HG03354 (cell line): ENCODE results near the gene UGT1A10.

ENCODE experiments used
- ATAC-seq: cut with Tn5 transposase; IDR thresholded peaks from one replicate; pipeline ENCODE4 v1.9.1; 2021; ENCODE audit warnings: mild to moderate bottlenecking; ENCODE audit not compliant: unreplicated experiment, poor library complexity, severe bottlenecking

Gene UGT1A10

DNA sequence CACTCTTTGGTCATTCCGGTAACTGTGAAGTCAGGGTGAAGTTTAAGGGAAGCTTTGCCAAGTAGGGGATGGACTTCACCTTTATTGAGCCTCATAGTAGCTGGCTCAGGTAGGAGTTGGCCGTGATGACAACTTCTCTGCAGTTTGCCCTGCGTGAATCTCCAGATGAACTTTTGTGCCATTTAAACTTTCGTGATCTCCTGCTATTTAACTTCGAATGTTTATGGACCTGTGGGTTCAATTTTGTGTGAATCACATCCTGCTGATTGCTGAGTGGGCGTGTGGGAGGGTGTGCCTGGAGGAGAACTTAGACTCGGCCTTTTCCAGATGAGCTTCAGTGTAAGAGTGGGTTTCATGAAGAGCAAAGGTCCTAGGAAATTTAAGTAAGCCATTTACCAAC lies 128.0 kb downstream of the UGT1A10 start:
- ATAC-seq: no peak

GRCh38 chr2:233764761-233765160 lies 128.5 kb downstream of the UGT1A10 start:
- no peak for ATAC-seq

DNA sequence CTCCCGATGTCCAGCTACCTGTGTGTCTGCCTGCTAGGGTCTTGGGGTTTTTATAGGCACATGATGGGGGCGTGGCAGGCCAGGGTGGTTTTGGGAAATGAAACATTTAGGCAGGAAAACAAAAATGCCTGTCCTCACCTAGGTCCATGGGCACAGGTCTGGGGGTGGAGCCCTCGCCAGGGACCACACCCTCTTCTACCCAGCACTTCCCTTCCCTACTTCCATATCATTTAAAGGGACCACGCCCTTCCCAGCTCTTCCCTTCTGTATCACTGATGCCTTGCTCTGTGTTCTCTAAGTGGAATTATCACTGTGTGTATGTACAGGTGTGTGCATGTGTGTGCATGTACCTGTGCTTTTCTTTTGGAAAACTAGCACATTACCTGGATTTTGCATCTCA lies 130.2 kb downstream of the UGT1A10 start:
- ATAC-seq: no peak

DNA sequence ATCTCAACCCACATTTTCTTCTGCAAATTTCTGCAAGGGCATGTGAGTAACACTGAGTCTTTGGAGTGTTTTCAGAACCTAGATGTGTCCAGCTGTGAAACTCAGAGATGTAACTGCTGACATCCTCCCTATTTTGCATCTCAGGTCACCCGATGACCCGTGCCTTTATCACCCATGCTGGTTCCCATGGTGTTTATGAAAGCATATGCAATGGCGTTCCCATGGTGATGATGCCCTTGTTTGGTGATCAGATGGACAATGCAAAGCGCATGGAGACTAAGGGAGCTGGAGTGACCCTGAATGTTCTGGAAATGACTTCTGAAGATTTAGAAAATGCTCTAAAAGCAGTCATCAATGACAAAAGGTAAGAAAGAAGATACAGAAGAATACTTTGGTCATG lies 131.8 kb downstream of the UGT1A10 start:
- ATAC-seq: no peak

DNA sequence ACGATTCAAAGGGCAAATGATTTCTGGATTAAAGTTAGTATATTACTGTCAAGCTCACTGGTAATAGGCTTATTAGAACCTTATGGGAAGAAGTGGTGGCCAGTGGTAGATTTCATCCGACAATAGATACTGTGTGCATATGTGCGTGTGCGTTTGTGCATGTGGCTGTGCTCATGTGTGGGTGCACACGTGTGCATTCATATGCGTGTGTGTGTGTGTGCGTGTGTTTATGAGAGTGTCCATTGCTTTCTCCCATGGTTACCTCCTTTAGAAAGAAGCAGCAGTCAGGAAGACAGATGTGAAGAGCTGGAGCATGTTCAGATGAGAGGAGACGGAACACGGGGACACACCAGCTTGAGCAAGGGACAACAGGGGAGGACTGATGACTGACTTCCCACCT lies 133.0 kb downstream of the UGT1A10 start:
- ATAC-seq: no peak

DNA sequence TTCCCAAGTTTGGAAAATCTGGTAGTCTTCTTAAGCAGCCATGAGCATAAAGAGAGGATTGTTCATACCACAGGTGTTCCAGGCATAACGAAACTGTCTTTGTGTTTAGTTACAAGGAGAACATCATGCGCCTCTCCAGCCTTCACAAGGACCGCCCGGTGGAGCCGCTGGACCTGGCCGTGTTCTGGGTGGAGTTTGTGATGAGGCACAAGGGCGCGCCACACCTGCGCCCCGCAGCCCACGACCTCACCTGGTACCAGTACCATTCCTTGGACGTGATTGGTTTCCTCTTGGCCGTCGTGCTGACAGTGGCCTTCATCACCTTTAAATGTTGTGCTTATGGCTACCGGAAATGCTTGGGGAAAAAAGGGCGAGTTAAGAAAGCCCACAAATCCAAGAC lies 135.9 kb downstream of the UGT1A10 start:
- no peak for ATAC-seq

DNA sequence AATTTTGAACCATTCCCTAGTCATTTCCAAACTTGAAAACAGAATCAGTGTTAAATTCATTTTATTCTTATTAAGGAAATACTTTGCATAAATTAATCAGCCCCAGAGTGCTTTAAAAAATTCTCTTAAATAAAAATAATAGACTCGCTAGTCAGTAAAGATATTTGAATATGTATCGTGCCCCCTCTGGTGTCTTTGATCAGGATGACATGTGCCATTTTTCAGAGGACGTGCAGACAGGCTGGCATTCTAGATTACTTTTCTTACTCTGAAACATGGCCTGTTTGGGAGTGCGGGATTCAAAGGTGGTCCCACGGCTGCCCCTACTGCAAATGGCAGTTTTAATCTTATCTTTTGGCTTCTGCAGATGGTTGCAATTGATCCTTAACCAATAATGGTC lies 136.3 kb downstream of the UGT1A10 start:
- no peak for ATAC-seq

DNA sequence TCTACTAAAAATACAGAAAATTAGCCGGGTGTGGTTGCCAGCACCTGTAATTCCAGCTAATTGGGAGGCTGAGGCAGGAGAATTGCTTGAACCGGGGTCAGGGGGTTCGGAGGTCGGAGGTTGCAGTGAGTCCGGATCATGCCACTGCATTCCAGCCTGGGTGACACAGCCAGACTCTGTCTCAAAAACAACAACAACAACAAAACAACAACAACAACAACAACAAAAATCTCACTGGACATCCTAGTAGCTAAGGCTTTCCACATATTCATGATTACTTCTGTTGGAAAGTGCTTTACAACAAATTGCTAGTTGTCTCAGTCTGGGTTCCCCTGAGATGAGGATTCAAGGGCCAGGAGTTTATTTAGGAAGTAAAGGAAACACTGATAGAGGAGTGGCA lies 137.6 kb downstream of the UGT1A10 start:
- ATAC-seq: no peak

DNA sequence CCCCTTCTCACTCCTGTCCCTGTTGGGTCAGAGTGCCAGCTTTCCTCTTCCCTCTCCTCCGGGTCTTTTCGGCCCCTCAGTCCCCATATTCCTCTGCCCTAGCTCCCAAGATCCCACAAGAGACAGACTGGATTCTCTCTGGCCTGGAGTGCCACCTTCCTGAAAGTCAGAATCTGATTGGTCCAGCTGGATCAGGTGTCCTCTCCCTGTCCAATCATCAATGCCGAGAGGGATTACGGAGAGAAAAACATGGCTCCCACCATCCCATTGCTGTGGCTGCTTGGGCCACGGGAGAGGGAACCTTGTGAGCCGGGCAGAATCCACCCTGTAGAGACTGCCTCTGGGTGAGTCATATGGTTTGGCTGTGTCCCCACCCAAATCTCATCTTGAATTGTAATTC lies 139.2 kb downstream of the UGT1A10 start:
- no peak for ATAC-seq

GRCh38 chr2:233778030-233778429 lies 141.8 kb downstream of the UGT1A10 start, which contains the start of gene MROH2A:
TSS of gene MROH2A (plus strand) at chr2:233778330. CDS start at chr2:233779359, 1,029 bp downstream.
- no peak for ATAC-seq

- ATAC-seq: no peak
These were observed 143.5 kb downstream of the UGT1A10 start for GRCh38 chr2:233779722-233780121.

GRCh38 chr2:233780771-233781170 lies 144.5 kb downstream of the UGT1A10 start:
- no peak for ATAC-seq

GRCh38 chr2:233789554-233789953 lies 153.3 kb downstream of the UGT1A10 start:
- no peak for ATAC-seq

GRCh38 chr2:233791151-233791882 lies 155.1 kb downstream of the UGT1A10 start:
- no peak for ATAC-seq

- ATAC-seq: no peak
These were observed 155.7 kb downstream of the UGT1A10 start for GRCh38 chr2:233791883-233792329.

- no peak for ATAC-seq
These were observed 156.5 kb downstream of the UGT1A10 start for GRCh38 chr2:233792720-233793119.

DNA sequence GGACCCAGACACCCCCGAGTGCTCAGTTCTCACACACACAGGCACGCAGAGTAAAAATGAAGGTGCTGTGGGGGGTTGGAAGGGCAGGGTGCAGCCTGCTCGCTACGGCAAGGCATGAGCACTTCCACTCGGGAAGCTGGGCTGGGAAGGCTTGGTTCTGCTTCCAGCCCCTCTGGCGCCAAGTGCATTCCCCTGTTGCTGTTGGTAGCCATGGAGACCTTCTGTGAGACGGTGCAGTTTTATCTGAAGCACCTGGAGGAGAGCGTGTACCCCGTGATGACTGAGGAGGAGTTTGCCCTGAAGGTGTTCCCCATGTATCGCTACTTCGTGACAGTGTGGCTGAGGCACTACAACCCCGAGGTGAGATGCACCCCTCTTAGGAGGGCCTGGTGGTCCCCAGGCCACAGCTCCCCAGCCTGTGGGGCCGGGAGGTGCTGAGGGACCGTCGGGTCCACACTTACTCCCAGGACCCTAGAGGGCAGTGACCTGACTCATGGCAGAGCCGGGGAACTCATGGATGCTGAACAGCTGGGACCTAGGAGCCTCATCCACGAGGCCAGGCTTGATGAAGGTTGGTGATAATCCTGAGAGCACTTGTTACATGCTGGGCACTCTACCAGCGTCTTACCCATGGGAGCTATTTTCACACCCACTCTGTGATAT lies 157.3 kb downstream of the UGT1A10 start:
- no peak for ATAC-seq

DNA sequence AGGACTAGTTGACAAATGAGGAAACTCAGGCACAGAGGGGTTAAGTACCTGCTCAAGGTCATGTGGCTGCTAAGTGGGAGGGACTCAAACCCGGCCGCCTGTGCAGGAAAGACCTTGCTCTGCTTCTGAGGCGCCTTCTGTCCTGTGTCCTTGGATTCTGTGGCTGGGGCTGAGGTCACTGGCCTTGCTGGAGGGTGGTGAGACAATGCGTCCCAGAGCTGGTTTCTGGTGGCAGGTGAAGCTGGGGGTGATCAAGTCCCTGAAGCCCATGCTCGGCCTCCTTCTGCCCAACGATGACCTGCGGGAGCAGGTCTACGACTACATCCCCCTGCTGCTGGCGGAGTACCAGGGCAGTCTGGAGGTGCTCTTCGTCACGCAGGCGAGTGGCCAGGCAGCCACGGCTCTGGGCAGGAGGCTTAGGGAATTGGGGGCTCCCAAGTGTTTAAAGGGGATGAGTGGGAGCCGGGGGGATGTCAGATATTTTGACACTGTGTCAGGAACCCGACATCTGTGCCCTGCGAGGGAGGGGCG lies 157.9 kb downstream of the UGT1A10 start:
- no peak for ATAC-seq

GRCh38 chr2:233795735-233796171 lies 159.5 kb downstream of the UGT1A10 start:
- no peak for ATAC-seq

DNA sequence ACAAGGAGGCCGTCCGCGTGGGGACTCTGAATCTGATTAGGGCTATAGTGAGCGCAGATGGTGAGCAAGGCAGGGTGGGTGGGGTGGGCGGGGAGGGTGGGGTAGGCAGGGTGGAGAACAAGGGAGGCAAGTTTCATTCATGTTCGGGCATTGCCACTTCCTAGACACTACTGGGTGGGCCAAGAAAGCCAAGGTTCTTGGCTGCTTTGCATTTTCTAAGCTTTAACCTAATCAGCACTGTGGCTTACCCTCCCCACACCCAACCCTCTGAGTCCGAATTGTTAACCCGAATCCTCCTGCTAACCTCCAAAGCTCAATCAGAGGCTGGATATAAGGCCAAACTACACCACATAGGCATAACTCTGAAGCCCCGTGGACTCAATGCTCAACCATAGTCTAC lies 160.0 kb downstream of the UGT1A10 start:
- no peak for ATAC-seq
